Astrocyte (in vitro differentiated cells and primary cell): ENCODE measurements around the gene ADCY1.
A peak's percentile ranks its signal among the peaks of the same experiment; 100 is the strongest.

Source experiments
- EZH2 ChIP-seq: IDR thresholded peaks from 2 replicates; pipeline ENCODE4 v1.6.1; 2012; ENCODE audit warnings: mild to moderate bottlenecking, low read length, inconsistent platforms; ENCODE audit not compliant: insufficient read depth
- TF ChIP-seq, protein P1 (sequence below): IDR thresholded peaks from 2 replicates; pipeline ENCODE4 v1.5.1; 2011; ENCODE audit warnings: low read depth, mild to moderate bottlenecking, inconsistent platforms, low read length, moderate library complexity; ENCODE audit not compliant: insufficient read depth

DNA sequence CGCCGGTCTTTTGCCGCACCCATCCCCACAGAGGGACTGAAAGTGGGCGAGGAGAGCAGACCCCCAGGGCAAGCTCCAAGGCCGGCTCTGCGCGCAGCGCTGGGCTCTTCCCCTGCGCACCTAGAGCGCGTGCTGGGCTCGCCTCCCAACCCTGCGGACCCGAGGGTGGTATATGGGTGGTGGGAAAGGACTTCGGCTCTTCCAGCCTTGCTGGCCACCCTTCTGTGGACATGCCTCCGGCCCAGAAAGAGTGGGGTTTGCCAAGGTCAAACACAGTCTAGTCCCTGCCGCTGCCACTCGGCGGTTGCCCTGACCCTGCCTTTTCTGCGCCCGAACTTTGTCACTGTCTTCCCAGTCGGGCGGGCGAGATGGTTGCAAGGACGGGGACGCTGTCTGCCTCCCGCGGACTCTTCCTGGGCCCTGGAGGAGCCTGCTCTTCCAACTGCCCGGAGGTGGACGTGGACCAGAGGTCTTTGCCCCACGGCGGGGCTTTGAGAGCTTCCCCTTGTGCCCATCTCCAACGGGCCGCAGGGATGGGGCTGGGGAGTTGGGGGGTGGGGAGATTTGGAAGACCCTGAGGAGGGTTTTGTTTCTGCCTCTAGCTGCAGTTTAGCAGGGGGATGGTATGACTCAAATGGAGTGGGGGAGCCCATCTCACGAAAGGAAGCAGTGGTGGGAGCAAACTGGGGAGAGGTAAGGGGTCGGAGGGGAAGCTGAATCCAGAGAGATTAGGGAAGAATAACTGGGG lies 1.5 kb downstream of the ADCY1 start:
- TF ChIP-seq, protein P1, sequence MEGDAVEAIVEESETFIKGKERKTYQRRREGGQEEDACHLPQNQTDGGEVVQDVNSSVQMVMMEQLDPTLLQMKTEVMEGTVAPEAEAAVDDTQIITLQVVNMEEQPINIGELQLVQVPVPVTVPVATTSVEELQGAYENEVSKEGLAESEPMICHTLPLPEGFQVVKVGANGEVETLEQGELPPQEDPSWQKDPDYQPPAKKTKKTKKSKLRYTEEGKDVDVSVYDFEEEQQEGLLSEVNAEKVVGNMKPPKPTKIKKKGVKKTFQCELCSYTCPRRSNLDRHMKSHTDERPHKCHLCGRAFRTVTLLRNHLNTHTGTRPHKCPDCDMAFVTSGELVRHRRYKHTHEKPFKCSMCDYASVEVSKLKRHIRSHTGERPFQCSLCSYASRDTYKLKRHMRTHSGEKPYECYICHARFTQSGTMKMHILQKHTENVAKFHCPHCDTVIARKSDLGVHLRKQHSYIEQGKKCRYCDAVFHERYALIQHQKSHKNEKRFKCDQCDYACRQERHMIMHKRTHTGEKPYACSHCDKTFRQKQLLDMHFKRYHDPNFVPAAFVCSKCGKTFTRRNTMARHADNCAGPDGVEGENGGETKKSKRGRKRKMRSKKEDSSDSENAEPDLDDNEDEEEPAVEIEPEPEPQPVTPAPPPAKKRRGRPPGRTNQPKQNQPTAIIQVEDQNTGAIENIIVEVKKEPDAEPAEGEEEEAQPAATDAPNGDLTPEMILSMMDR = no peak
- peak; percentile 85 for TF ChIP-seq EZH2
